HG03558 (cell line): Measurements from ENCODE around the gene ZNHIT6.
"Not testable (repeated sequence)": the region's sequence is repeated elsewhere in the genome, so short reads cannot be mapped to it uniquely, and the experiment has no call there.

Experiments used
- ATAC-seq: cut with Tn5 transposase; IDR thresholded peaks from one replicate; pipeline ENCODE4 v1.9.1; 2021; ENCODE audit warnings: moderate number of reproducible peaks; ENCODE audit not compliant: unreplicated experiment; ENCODE audit errors: extremely low read depth

ZNHIT6 gene

GRCh38 chr1:85677656-85678055, 30.6 kb downstream of the ZNHIT6 start:
- ATAC-seq, result no peak

DNA sequence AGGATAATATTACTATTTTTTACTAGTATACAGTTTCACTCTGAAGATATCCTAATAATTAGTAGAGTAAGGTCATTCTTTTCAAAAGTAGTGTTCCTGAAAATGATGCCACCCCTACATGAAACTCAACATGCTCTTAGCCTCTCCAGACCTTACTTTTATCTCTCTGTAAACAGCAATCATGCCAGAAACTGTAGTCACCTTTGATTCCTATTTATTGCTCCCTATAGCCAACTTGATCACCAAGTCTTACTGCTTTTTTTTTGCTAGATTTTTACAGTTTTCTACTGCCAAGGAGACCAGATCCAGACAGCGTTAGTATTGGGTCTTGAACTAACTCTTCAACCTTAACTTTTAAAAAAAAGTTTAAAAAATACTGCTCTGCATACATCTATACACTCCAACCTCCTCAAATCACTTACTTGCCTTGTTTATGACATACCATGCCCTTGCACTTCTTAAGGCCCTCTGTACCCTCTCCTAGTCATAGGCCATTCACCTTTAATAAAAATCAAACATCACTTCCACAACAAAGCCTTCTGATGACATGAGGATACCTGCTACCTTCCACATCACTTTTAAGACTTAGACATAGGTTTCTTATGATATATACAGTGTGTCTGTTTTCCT, 36.1 kb downstream of the ZNHIT6 start:
- ATAC-seq, result no peak

- no peak for ATAC-seq
These were observed 42.3 kb downstream of the ZNHIT6 start for GRCh38 chr1:85665932-85666331.

- ATAC-seq, result no peak
These were observed 44.9 kb downstream of the ZNHIT6 start for GRCh38 chr1:85663382-85663781.

- ATAC-seq, result no peak
These were observed 46.5 kb downstream of the ZNHIT6 start for GRCh38 chr1:85661767-85662166.

DNA sequence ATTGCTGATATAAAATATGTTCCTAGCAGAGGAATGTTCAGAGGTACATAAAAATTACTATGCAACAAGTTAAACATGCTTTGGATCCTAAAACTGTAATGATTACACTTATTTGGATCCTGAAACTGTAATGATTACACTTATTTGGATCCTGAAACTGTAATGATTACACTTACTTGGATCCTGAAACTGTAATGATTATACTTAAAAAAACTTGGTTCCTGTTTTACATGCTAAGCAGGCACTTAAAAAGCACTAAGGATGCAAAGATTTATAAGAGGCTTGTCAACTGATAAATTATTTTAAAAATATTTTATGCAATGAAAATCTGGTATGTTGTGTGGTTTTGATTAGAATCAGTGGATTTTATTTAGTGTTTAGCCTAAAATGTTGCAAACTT, 47.7 kb downstream of the ZNHIT6 start:
- ATAC-seq, result no peak

DNA sequence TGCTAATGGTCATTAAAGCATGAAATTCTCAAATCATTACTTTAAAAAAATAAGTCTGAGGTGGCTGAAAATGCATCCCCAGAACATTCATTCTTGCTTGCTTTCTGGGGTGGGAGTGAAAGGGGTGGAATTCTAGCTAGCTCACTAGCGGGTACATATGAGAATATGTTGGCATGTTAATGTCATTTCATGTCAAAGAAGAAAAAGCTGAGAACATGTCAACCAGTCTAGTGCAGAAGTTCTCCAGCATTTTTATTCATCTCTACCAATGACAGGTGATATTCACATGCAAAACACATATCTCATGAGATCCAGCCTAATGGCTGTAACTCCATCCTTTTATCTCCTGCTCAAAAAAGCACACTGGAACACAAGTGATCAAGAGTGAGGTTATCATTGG, 49.1 kb downstream of the ZNHIT6 start:
- ATAC-seq, result no peak

- ATAC-seq, result no peak
These were observed 51.3 kb downstream of the ZNHIT6 start for GRCh38 chr1:85656948-85657347.

GRCh38 chr1:85656256-85656655, 52.0 kb downstream of the ZNHIT6 start:
- ATAC-seq, result no peak

GRCh38 chr1:85655315-85655714, 52.9 kb downstream of the ZNHIT6 start:
- ATAC-seq, result no peak

GRCh38 chr1:85654066-85654782, 54.0 kb downstream of the ZNHIT6 start:
- ATAC-seq, result no peak

DNA sequence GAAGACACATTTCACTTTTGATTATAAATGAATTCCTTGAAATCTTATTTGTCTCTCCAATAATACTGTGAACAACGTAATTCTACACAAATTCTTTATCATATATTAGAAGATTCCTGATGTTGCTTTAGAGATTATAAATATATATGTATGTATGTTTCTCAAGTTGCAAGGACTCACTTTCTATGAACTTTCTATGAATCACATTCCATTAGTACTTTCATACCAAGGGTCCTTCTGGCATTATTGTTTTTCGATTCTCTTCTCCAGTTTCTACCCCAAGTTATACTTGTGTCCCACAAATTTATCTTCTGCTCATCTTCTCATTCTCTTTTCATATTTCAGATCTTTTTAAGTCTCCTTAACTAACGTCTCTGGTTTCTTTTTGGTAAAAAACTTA, 55.9 kb downstream of the ZNHIT6 start:
- ATAC-seq, result no peak

- ATAC-seq, result no peak
These were observed 57.6 kb downstream of the ZNHIT6 start for GRCh38 chr1:85650645-85651044.

DNA sequence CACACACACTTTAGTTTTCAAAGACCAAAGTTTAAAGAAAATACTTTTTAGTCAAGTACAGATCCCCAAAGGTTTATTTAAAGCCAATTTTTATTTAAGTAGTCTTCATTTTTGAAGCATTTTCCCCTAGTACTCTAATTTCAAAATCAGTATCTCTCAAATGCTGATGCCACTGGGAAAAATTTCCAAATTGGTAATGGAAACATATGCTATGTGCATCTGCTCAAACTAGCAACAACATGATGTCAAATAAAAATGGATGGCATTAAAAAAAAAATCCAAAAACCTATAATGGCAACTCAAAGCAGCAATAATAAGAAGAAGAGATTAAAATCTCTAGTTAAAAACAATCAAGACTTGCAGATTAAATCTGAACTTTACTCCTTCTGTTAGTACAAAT, 58.6 kb downstream of the ZNHIT6 start:
- ATAC-seq, result no peak

- ATAC-seq, result not testable (repeated sequence)
These were observed 66.4 kb downstream of the ZNHIT6 start for GRCh38 chr1:85641598-85642556.

GRCh38 chr1:85639920-85640319, 68.3 kb downstream of the ZNHIT6 start:
- ATAC-seq, result not testable (repeated sequence)

DNA sequence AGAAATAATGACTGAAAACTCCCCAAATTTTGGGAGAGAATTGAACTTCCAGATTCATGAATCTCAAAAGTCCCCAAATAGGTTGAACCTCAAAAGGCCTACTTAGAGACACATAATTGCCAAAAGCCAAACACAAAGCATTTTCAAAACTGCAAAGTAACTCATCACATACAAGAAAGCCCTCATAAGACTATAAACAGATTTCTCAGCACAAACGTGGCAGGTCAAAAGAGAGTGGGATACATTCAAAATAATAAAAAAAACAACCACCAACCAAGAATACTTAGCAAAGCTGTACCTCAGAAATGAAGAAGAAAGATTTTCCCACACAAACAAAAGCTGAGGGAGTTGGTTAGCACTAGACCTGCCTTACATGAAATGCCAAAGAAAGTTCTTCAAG, 69.8 kb downstream of the ZNHIT6 start:
- ATAC-seq, result no peak

DNA sequence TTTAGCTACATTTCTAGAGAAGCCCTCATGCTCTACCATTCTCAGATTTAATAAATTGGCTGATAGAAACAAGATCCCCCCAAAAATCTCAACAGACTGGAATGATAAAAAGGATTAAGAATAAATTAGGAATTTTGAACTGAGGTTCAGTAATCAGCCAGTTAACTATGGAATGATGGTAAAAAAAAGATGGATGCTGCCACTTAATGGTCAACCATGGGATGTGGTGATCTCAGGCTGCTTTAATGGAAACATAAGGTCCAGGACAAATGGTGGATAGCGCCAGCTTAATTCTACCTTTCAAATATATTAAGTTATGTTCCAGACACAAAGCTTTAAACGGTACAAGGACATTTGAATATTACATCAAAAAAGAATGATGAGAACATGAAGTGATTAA, 77.7 kb downstream of the ZNHIT6 start:
- no peak for ATAC-seq

DNA sequence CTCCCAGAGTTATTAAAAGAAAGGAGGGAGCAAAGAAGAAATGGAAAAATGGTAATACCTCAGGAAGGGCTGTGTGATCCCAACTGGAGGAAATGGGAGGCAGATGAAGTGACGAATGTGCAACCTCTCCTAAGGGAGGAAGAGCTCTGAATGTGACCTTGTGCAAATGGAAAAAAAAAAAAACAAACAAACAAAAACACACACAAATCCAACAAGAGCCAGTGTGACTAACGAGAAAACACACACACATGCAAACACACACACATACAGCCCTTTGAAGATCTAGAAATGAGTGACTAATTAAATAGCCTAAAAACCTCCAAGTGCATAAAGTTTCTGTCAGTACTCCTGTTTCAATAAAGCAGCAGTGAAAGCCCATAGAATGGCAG, 78.7 kb downstream of the ZNHIT6 start:
- ATAC-seq, result no peak

DNA sequence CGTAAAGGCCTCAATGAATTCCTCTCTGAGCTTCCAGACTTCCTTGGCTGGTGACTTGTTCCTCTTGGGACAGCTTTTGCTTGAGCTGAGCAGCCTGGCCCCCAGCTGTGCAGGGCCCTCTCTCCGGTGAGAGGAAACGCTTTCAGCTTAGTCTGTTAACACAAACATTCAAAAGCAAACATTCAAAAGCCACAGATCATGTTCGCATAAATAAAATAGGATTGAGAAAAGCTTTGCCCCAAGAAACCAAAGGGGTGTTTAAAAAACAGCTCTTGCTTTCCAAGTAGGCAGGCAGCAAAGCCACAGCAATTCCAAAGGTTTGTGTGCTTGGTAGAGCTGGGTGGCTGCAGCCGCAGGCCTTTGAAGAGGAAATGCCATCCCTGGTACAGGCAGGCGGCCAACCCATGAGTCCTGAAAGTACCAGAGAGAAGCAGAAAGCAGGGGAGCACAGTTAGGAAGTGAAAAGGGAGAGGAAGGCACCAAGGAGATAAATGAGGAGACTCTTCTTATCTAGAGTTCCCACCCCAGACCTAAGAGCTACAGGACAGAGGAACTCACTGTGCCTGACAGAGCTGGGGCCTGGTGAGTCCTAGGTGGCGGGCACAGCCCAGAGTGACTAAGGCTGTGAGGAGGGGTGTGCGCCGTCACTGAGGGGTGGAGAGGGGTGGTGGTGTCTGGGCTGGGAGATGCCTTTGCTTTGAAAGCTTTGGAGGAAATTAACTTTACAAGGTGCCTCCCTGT, 79.3 kb downstream of the ZNHIT6 start:
- no peak for ATAC-seq
